Activated CD8-positive, alpha-beta memory T cell treated with anti-CD3 and anti-CD28 coated beads, Interleukin-2, amount 50 U/mL, for 4 hours (primary cell): ENCODE measurements around the gene AK9.

Experiments used
- DNase-seq: peaks from one replicate; pipeline ENCODE4 v3.0.0-alpha.2; 2020

The AK9 gene

GRCh38 chr6:109454496-109455436 is 236.2 kb downstream of the AK9 start:
- DNase-seq: peak; percentile 67

- DNase-seq: no peak
Measured at GRCh38 chr6:109453594-109454495, 237.2 kb downstream of the AK9 start.

GRCh38 chr6:109453156-109453555 is 237.8 kb downstream of the AK9 start:
- no peak for DNase-seq

- no peak for DNase-seq
Measured at GRCh38 chr6:109452181-109452580, 238.8 kb downstream of the AK9 start.

- DNase-seq: no peak
Measured at GRCh38 chr6:109451376-109451775, 239.6 kb downstream of the AK9 start.

GRCh38 chr6:109450801-109451200 is 240.2 kb downstream of the AK9 start:
- DNase-seq: no peak

GRCh38 chr6:109449795-109450673 is 241.0 kb downstream of the AK9 start:
- no peak for DNase-seq

- DNase-seq: no peak
Measured at GRCh38 chr6:109449064-109449794, 241.8 kb downstream of the AK9 start.

- DNase-seq: no peak
Measured at GRCh38 chr6:109448615-109449014, 242.4 kb downstream of the AK9 start.

- no peak for DNase-seq
Measured at GRCh38 chr6:109447878-109448555, 243.0 kb downstream of the AK9 start.

GRCh38 chr6:109447087-109447486 is 243.9 kb downstream of the AK9 start:
- no peak for DNase-seq

- DNase-seq: no peak
Measured at GRCh38 chr6:109446541-109446940, 244.5 kb downstream of the AK9 start.

- no peak for DNase-seq
Measured at GRCh38 chr6:109446072-109446471, 244.9 kb downstream of the AK9 start.

GRCh38 chr6:109445382-109445781 is 245.6 kb downstream of the AK9 start:
- DNase-seq: no peak

GRCh38 chr6:109443425-109443950 is 247.5 kb downstream of the AK9 start:
- DNase-seq: no peak
